ENCODE data around the gene PLIN5.

Gene PLIN5

DNA sequence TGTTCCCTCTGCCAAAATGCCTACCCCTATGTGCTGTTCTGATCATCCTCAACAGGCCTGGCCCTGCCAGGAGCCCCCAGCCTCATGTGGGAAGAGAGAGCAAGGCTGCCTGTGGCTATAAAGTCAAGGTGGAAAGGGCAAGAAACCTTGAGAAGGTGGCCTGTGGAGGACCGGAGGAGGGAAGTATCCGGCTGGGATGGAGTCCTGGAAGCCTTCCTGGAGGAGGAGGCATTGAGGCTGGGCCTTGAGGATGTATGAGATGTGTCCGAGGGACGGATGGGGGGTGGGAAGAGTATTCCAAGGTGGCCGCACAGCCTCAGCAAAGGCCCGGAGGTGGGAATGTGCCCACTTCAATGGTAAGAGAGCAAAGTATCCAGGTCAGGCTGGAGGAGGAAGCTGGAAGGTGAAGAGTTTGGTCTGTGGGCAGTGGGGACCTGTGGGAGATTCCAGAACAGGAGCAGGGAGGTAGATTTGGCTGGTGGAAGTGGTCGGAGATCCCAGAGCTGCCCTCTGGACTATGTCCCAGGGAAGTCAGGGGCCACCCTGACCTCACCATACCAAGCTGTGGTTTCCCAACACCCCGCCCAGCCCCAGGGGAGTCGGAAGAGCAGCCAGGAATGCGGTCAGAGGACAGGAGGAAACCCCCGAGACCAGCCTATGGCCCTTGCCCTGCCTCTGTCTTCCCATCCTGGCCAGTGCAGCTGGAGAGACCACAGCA, 13.7 kb downstream of the PLIN5 start:
- DNase-seq = no peak

DNA sequence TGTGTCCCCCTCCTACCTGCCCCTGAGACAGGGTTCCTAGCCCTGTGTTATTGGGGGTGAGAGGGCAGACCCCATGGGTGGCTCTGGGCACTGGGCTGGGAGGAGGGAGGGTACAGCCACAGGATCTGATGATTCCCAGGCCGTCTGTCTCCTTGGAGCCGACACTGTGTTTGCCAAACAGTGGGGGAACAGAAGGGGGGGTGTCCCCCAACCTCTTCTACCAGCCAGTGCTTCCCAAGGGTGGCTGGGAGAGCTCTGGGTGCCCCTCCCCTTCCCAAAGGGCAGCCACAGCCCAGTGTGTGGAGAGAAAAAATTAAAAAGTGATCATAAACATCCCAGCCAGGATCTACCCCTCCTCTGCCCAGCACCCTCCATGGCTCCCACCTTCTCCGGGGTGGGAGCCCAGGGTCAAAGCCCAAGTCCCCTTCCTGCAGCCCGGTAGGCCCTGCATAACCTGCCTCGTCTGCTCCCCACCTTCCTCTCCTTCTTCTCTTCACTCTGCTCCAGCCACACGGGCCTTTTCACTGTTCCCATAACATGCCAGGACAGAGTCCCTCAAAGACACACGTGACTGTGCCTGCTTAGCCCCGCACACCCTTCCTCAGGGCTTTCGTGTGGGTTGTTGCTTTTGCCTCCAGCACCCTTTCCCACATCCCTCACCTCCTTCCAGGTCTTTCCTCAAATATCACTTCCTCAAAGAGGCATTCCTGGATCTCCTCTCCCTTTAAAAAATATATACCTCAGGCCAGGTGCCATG, 15.3 kb downstream of the PLIN5 start:
- no peak for DNase-seq

DNA sequence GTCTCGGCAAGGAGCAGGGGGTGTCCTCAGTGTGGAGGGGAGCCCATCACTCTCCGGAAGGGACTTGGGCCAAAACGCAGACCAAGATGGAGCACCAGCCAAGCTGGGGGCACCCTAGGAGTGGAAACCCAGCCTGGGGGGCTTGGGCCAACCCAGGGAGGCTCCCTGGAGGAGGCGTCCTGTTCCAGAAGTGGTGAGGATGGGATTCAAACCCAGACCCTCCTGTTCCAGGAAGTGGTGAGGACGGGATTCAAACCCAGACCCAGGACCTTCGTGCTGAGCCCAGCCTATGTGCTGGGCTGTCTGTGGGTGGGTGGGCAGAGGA, 15.9 kb downstream of the PLIN5 start:
- DNase-seq = no peak

DNA sequence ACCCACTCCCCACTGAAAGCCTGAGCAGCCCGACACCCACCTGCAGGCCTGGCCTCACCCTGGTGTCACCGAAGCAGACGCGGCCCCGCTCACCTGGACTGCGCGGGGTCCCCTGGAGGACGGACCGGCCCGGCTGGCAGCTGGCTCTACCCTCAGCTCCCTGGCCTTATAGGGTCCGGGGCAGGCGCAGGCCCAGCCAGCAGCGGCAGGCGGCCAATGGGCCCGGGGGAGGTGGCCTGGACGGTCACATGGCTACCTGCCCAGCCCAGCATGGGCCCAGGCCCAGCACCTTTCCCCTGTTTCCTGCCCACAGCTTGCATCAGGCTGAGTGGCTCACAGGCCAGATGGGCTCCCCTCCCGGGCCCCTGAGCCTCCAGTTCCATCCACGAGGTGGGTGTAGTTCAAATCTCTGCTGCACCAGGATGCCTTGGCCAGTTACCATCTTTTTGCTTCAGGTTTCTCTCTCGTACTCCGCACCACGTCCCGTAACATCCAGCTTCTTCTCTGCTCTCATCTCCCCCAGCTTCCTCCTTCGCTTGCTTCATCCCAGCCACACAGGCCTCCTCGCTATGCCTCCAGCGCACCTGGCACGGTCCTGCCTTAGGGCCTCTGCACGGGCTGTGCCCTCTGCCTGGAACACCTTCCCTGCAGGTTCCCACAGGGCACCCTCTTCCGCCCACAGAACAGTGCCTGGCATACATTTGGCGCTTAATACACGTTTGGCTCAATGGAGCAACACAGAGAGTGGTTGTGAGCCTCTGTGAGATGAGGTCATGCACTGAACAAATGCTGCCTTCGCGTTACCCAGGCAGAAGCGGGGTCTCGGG, 16.5 kb downstream of the PLIN5 start, which contains the start of gene PLIN4:
PLIN4 (minus strand) TSS at position 142 of the 827 bp plus-strand sequence. CDS start 214 bp downstream, outside the sequence.
- no peak for DNase-seq

DNA sequence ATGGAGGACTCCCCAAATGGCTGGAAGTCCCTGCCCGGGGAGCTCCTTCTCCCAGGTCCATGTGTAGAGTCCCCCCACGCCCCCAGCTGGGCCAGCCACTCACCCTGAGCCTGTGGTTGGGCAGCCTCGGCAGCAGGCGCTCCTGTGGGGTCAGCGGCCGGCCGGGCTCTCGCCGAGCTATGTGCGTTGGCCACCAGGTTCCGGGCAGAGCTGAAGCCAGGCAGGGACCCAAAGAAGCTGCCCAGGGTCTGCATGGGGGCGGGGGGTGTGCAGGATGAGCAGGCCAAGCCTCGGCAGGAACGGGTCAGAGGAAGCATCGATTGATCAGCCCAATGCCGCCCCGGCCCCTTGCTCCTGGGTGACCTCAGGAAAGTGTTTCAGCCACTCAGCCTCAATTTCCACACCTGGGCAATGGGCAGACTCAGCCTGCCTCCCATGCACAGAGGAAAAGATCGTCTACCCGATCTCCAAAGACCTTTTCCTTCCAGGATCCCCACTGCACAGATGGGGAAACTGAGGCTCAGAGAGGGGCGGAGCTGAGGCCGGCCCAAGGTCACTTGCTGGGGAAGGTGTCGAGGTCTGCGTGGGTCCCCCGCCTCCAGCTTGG, 17.5 kb downstream of the PLIN5 start:
- no peak for DNase-seq

DNA sequence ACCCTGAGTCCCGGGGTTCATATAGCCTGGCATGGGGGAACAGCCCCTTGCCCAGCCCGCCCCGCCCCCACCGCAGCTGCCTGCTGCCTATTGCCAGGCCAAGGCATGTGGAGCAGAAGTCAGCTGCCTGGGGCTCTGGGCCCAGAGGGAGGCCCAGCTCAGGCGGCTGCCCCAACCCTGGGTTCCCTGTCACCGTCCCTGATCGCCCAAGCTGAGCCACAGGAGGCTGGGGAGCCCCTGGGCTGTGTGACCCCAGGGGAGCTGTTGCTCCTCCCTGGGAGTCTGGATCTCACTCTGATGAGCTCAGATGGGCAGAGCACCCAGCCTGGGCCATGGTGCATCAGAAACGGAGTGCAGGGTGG, 18.1 kb downstream of the PLIN5 start:
- DNase-seq = no peak

DNA sequence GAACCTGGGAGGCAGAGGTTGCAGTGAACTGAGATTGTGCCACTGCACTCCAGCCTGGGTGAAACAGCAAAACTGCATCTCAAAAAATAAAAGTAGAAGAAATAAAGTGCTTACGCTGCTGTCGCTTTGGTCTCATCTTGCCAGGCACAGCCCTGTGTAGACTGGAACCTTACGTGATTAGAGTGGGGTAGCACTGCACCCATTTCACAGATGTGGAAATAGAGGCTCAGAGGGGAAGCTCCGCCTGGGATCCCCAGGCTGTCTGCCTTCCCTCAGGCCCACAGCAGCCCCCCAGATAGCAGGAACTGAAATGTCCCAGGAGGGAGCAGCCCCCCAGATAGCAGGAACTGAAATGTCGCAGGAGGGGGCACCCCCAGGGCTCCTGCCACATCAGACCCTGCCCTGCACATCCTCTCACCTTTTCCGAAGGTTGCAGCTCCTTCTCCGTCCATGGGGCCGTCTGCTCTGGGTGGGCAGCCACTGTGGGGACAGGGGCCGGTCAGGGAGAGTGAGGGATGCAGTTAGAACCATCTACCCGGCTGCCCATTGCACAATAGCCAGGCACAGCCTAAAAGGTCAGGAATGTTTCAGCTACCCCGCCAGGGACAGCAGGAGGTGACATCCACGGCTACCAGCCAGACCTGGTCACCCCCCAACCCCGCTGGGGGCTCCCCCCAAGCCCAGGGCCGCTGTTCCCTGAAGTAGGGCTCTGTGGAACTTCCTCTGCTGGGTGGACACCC, 18.7 kb downstream of the PLIN5 start:
- no peak for DNase-seq

DNA sequence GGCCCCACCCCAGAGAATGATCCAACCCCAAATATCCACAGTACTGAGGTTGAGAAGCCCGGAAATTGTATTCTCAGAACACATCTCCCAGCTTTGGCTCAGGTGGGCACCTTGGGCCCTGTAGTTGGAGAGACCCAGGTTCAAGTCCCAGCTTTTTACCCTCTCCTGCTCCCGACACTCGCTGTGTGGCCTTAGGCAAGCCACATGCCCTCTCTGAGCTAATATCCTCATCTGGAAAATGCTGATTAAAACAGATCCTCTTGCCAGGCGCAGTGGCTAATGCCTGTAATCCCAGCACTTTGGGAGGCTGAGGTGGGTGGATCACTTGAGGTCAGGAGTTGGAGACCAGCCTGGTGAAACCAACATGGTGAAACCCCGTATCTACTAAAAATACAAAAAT, 19.3 kb downstream of the PLIN5 start:
- DNase-seq = no peak

DNA sequence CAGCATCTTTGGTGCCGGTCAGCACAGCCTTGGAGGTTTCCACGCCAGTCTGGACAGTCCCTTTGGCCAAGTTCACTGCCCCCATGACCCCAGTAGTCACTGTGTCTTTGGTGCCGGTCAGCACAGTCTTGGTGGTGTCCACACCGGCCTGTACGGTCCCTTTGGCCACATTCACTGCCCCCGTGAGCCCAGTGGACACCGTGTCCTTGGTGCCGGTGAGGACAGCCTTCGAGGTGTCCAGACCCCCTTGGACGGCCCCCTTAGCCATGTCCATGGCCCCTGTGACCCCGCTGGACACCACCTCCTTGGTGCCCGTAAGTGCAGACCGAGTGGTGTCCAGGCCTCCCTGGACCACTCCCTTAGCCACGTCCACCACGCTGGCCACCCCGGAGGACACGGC, 21.8 kb downstream of the PLIN5 start:
- no peak for DNase-seq

DNA sequence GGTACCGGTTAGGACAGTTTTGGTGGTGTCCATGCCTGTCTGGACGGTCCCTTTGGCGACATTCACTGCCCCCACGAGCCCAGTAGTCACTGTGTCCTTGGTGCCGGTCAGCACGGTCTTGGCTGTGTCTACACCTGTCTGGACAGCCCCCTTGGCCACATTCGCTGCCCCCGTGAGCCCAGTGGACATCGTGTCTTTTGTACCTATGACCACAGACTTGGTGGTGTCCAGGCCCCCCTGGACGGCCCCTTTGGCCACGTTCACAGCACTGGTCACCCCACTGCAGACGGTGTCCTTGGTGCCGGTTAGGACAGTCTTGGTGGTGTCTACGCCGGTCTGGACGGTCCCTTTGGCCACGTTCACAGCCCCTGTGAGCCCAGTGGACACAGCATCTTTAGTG, 23.0 kb downstream of the PLIN5 start:
- no peak for DNase-seq

DNA sequence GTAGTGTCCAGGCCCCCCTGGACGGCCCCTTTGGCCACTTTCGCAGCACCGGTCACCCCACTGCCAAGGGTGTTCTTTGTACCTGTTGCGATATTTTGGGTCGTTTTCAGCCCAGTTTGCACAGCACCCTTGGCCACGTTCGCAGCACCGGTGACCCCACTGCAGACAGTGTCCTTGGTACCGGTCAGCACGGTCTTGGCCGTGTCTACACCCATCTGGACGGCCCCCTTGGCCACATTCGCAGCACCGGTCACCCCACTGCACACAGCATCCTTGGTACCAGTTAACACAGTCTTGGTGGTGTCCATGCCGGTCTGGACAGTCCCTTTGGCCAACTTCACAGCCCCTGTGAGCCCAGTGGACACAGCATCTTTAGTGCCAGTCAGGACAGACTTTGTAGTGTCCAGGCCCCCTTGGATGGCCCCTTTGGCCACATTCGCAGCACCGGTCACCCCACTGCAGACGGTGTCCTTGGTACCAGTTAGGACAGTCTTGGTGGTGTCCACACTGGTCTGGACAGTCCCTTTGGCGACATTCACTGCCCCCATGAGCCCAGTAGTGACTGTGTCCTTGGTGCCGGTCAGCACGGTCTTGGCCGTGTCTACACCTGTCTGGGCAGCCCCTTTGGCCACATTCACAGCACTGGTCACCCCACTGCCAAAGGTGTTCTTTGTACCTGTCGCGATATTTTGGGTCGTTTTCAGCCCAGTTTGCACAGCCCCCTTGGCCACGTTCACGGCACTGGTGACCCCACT, 23.5 kb downstream of the PLIN5 start:
- no peak for DNase-seq

DNA sequence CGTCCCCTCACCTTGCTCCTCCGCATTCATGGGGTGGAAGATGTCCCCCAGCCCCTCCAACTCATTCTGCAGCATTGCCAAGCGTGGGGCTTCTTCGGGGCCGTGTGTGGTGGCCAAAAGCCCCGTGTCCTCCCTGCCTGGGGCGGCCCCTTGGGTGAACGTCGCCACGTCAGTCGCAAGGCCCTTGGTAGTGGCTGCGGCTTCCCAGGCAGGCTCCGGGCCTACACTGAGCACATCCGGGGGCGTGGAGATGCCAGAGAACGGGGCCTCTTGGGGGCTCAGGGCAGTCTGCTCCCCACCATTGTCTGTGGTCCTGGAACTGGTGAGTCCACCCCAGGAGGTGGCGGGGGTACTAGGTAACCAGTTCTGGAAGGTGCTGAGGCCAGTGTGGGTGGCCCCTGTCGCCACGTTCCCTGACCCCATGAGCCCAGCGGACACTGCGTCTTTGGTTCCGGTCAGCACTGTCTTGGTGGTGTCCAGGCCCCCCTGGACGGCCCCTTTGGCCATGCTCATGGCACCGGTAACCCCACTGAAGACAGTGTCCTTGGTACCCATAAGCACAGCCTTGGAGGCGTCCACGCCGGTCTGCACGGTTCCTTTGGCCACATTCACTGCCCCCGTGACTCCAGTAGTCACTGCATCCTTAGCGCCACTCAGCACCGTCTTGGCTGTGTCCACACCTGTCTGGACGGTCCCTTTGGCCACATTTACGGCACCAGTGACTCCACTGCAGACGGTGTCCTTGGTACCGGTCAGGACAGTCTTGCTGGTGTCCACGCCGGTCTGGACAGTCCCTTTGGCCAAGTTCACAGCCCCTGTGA, 24.4 kb downstream of the PLIN5 start:
- DNase-seq = no peak

DNA sequence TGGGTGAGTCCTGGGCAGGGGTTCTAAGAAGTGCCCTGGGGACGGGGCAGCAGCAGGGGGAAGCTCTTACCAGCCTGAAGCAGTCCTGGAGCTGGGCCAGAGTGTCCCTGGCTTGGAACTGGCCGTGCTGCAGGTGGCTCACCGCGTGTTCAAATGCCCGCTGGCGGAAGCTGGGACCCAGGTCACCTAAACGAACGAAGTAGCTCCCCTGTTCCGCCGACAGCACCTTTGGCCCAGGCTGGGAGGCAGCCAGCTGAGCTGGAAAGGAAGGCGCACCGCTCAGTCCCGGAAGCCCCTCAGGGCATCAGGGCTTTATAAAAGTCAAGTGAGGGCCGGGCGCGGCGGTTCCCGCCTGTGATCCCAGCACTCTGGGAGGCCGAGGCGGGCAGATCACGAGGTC, 26.3 kb downstream of the PLIN5 start:
- no peak for DNase-seq

DNA sequence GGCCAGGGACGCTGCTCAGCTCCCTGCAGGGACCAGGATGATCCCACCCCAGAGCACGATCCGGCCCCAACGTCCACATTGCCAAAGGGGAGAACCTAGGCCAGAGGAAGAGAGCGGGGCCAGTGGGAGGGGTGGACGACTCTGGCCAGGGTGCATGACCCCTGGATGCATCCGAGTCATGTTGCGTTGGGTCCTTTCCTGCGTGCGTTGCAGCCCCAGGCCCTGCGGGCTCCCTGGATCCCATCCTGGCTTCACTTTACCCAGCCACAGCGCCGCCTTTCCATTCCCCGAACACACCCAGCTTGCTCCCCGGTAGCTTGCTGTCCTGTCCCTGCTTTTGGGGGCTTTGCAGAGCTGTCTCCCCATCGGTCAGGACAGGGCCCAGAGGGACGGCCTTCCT, 27.2 kb downstream of the PLIN5 start:
- no peak for DNase-seq

DNA sequence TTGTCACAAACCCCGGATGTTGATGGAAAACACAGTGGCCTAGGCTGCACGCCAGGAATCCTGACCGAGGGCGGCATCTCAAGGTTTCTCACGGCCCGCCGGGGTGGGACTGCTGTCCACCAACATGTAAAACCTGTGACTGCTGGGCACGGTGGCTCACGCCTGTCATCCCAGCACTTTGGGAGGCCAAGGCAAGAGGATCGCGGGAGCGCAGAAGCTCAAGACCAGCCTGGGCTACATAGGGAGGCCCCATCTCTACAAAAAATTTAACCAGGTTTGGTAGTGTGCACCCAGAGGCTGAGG, 27.9 kb downstream of the PLIN5 start:
- DNase-seq = no peak

DNA sequence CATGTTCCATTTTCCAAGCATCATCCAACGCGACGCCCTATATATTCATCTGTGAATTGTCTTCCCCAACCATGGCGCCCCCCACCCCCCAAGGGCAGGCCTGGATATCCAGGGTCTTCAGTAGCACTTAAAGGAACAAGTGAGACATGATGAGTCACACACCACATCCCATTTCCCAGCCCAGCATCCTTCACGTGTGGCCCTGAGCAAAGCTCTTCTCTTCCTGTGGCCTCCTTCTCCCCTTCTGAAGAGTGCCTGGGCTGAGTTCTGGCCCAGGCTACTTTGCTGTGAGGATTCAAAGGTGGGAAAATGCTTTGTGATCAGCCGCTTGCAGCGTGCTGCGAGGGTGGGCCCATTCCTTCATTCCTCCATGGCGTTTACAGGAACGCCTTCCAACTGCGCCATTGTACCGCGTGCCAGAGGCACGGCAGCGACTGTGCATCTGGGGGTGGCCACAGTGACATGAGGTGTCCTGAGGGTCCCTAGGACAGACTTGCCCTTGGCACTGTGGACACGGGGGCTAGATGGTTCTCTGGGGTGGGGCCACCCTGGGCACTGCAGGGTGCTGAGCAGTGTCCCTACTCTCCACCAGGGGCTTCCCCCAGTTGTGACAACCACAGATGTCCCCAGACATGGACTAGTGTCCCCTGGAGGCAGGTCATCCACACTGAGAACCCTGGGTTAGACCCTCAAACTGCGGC, 28.4 kb downstream of the PLIN5 start:
- no peak for DNase-seq

DNA sequence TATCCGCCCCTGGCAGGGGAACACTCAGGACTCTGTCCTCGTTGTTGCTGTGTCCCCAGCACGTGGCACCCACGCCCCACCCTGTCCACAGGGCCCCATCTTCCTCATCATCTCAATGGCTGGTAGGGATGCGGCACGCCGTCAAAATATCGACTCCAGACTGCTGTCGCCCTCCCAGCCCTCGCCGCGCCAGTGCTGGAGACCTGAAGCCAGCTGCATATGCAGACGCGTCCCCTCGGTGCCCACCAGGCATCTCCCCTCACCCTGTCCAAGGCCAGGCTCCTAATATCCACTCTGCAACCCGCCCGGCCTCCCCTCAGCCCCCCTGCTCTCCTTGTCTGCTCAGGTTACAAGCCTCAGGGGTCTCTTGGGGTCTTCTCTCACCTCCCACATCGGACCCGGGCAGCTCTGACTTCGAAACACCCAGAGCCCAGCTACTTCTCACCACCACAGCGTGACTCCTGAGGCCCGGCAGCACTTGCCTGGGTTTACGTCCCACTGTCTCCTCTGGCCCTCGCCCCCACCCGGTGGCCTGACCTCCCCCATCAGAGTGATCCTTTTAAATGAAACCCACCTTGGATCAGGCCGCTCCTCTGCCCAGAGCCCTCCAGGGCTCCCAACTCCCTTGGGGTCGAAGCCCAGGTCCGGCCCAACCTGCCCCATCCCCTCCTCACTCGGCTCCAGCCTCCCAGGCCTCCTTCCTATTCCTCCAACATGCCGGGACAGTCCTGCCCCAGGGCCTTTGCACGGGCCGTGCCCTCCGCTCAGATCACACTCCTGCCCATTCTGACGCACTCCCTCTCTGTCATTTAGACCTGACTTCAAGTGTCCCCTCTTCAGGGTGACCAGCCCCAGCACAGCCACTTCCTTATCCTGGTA, 29.2 kb downstream of the PLIN5 start:
- DNase-seq = no peak

DNA sequence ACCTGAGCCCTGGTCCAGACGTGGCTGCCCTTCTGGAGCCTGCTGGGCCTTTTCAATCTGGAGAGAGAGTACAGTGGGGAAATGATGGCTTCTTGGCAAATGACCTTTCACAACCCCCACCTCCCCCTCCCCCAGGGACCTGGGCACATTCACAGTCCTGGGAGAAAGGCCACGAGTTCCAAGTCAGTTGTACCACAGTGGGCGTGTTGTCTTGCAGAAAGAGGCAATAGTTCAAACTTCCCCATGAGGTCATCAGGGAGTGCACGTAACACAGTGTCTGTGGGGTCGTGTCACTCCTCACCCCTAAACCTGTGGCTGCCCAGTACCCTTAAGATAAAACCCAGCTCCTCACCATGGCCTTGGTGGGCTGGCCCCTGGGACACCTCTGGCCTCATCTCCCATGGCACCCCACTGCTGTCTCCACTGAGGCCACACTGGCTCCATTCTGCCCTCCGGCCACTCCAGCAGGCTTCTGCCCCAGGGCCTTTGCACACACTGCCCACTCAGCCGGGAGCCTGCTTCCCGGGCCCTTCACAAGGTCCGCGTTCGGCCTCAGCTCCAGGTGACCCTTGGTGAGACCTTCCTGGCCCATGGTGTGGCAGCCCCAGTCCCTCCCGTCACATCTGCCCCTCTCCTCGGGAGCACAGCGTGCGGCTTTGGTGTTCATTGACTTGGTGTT, 30.0 kb downstream of the PLIN5 start:
- DNase-seq = no peak

DNA sequence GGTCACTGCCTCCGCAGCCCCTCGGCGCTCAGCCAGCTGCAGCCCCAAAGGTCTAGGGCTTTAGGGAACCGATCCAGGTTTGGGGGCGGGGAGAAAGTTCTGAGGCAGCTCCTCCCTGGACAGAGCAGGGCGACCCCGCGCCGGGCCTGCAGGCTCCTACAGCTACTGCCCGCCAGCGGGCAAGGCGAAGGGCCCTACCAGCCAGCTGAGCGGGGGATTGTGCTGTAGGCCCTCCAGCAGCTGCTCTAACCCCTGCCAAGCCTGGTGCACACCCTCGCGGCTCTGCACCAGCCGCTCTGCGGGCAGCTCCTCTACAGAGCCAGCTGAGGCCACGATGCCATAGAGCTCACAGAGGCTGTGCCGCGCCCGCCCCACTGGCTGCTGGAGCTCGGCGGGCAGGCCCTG, 30.7 kb downstream of the PLIN5 start:
- DNase-seq = no peak

Measured in activated CD8-positive, alpha-beta memory T cell treated with anti-CD3 and anti-CD28 coated beads for 24 hours (primary cell).